ENCODE data around the gene HELZ.
A peak's percentile ranks its signal among the peaks of the same experiment; 100 is the strongest.

The HELZ gene

GRCh38 chr17:67247416-67247900 is 2.5 kb upstream of the HELZ start:
- WGBS = 98% methylated on average over 12 of the region's 12 CpGs
- Histone ChIP-seq H2AFZ (ENCODE audit: low read depth, low read length) (no peak overlapping the region), H2BK12ac (ENCODE audit: low read length in 2 of 2) (no peak overlapping the region), H3K27me3 (ENCODE audit: control insufficient read depth in 1 of 2, insufficient read depth in 1 of 2, low read length in 2 of 2) (no peaks in the 10 kb centered on the region), H3K14ac (ENCODE audit: low read length in 2 of 2) (no peak overlapping the region), H4K91ac (ENCODE audit: low read length) (no peak overlapping the region), H3K27ac (ENCODE audit: low read length, poor library complexity, severe bottlenecking) (no peak overlapping the region), H2BK120ac (ENCODE audit: low read depth, low read length) (no peak overlapping the region), H3K9me3 (ENCODE audit: control insufficient read depth, low read length) (no peaks in the 10 kb centered on the region), H3K4me2 (ENCODE audit: low read length, poor library complexity, severe bottlenecking) (no peak overlapping the region), H3K79me1 (replicated peaks; ENCODE audit: low read length, poor library complexity, severe bottlenecking) (peaks cover 5% of the 10 kb centered on the region), H3K18ac (ENCODE audit: low read depth in 1 of 2, low read length in 2 of 2) (no peak overlapping the region), H3K4me1 (ENCODE audit: control insufficient read depth, insufficient read depth, low read depth, low read length) (peaks cover 8% of the 10 kb centered on the region), H2BK5ac (ENCODE audit: low read depth, low read length, poor library complexity, severe bottlenecking) (no peak overlapping the region), H3K9ac (ENCODE audit: low read length) (no peak overlapping the region), H2BK15ac (ENCODE audit: low read depth, poor library complexity, severe bottlenecking) (no peak overlapping the region), H3K4ac (ENCODE audit: low read depth in 1 of 2, low read length in 2 of 2) (no peak overlapping the region), H2AK5ac (ENCODE audit: low read length, severe bottlenecking) (peak overlapping the region; percentile 17), H3K36me3 (ENCODE audit: control insufficient read depth in 1 of 2, insufficient read depth in 2 of 2, low read depth in 1 of 2, low read length in 2 of 2) (peaks cover 0 to 3% of the 10 kb centered on the region in 2 experiments), H3K4me3 (ENCODE audit: insufficient read depth in 1 of 2, low read depth in 1 of 2, low read length in 2 of 2) (no peak overlapping the region), H4K8ac (ENCODE audit: low read length) (no peak overlapping the region), H3K23ac (ENCODE audit: low read length in 2 of 2) (no peak overlapping the region)
- no peak for DNase-seq

DNA sequence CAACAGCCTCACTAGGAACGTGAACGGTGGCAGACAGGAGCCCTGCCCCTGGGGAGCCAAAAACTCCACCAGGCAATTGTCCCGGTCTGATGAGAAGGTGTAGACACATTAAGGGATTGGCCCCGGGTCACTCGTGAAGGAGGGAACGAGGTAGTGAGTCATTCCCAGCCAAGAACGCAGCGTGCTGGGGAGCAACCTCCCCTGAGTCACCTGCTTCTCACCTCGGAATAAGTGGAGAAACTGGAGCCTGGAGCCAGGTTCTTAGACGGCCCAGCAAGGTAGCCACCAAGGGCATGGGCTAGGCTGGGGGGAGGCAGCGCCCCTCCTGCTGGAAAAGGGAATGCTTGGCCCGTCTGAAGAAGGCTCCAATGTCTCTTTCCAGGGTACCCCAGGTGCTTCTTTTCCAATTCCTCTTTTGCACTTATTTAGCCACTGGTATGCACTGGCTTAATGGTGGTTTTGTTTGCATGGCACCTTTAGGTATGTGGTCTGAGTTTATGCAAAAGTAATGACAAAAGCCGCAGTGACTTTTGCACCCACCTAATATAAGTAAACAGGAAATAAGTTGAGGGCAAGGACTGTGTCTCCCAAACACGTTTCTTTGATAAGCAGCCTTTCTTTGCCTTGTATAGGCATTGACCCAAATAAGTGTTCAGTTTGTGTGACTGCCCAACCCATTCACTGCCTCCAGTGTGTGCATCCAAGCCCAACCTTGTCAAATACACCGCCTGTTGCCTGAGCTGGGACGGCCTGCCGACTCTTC is 1.8 kb upstream of the HELZ start:
- DNase-seq = peak; percentile 67
- Histone ChIP-seq H4K8ac (ENCODE audit: low read length) (no peak overlapping the region), H3K9me3 (ENCODE audit: control insufficient read depth, low read length) (no peaks in the 10 kb centered on the region), H2BK120ac (ENCODE audit: low read depth, low read length) (no peak overlapping the region), H3K14ac (ENCODE audit: low read length in 2 of 2) (no peak overlapping the region), H3K79me1 (replicated peaks; ENCODE audit: low read length, poor library complexity, severe bottlenecking) (peaks cover 5% of the 10 kb centered on the region), H2AK5ac (ENCODE audit: low read length, severe bottlenecking) (no peak overlapping the region), H3K4me2 (ENCODE audit: low read length, poor library complexity, severe bottlenecking) (peak overlapping the region; percentile 98), H3K36me3 (ENCODE audit: control insufficient read depth in 1 of 2, insufficient read depth in 2 of 2, low read depth in 1 of 2, low read length in 2 of 2) (peaks cover 0 to 4% of the 10 kb centered on the region in 2 experiments), H2BK12ac (ENCODE audit: low read length in 2 of 2) (peak overlapping the region in 1 of 2 experiments; percentile 52), H3K23ac (ENCODE audit: low read length in 2 of 2) (no peak overlapping the region), H3K18ac (ENCODE audit: low read depth in 1 of 2, low read length in 2 of 2) (peak overlapping the region in 1 of 2 experiments; percentile 93), H2BK15ac (ENCODE audit: low read depth, poor library complexity, severe bottlenecking) (no peak overlapping the region), H2BK5ac (ENCODE audit: low read depth, low read length, poor library complexity, severe bottlenecking) (no peak overlapping the region), H3K4me1 (ENCODE audit: control insufficient read depth, insufficient read depth, low read depth, low read length) (peaks cover 8% of the 10 kb centered on the region), H3K27me3 (ENCODE audit: control insufficient read depth in 1 of 2, insufficient read depth in 1 of 2, low read length in 2 of 2) (no peaks in the 10 kb centered on the region), H3K4me3 (ENCODE audit: insufficient read depth in 1 of 2, low read depth in 1 of 2, low read length in 2 of 2) (peak overlapping the region; percentile 17 to 90), H3K9ac (ENCODE audit: low read length) (peak overlapping the region; percentile 91), H3K4ac (ENCODE audit: low read depth in 1 of 2, low read length in 2 of 2) (no peak overlapping the region), H4K91ac (ENCODE audit: low read length) (no peak overlapping the region), H2AFZ (ENCODE audit: low read depth, low read length) (no peak overlapping the region), H3K27ac (ENCODE audit: low read length, poor library complexity, severe bottlenecking) (peak overlapping the region; percentile 29)
- 25% methylated on average over 17 of the region's 17 CpGs for WGBS

DNA sequence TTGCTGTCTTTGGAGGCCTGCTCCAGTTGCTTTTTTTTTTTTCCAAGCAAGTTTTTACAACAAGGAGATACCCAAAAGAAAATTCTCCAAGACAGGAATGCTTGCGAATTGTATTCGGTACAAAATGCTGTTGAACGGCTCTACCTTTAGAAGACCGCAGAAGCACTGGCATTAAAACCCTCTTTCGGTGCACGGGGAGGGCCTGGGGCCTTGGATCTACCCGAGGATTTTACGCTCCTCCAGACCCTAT is 1.3 kb upstream of the HELZ start:
- Histone ChIP-seq H2AFZ (ENCODE audit: low read depth, low read length) (peak overlapping the region; percentile 81), H3K9me3 (ENCODE audit: control insufficient read depth, low read length) (no peaks in the 10 kb centered on the region), H3K27me3 (ENCODE audit: control insufficient read depth in 1 of 2, insufficient read depth in 1 of 2, low read length in 2 of 2) (no peaks in the 10 kb centered on the region), H3K9ac (ENCODE audit: low read length) (peak overlapping the region; percentile 91), H3K79me1 (replicated peaks; ENCODE audit: low read length, poor library complexity, severe bottlenecking) (peaks cover 5% of the 10 kb centered on the region), H3K4me2 (ENCODE audit: low read length, poor library complexity, severe bottlenecking) (peak overlapping the region; percentile 98), H3K27ac (ENCODE audit: low read length, poor library complexity, severe bottlenecking) (peak overlapping the region; percentile 29), H3K23ac (ENCODE audit: low read length in 2 of 2) (no peak overlapping the region), H2BK120ac (ENCODE audit: low read depth, low read length) (no peak overlapping the region), H2BK5ac (ENCODE audit: low read depth, low read length, poor library complexity, severe bottlenecking) (peak overlapping the region; percentile 33), H3K4me3 (ENCODE audit: insufficient read depth in 1 of 2, low read depth in 1 of 2, low read length in 2 of 2) (peak overlapping the region; percentile 90 to 95), H2BK15ac (ENCODE audit: low read depth, poor library complexity, severe bottlenecking) (no peak overlapping the region), H3K14ac (ENCODE audit: low read length in 2 of 2) (no peak overlapping the region), H4K91ac (ENCODE audit: low read length) (no peak overlapping the region), H3K18ac (ENCODE audit: low read depth in 1 of 2, low read length in 2 of 2) (peak overlapping the region in 1 of 2 experiments; percentile 93), H3K36me3 (ENCODE audit: control insufficient read depth in 1 of 2, insufficient read depth in 2 of 2, low read depth in 1 of 2, low read length in 2 of 2) (peaks cover 0 to 9% of the 10 kb centered on the region in 2 experiments), H3K4ac (ENCODE audit: low read depth in 1 of 2, low read length in 2 of 2) (no peak overlapping the region), H3K4me1 (ENCODE audit: control insufficient read depth, insufficient read depth, low read depth, low read length) (peaks cover 8% of the 10 kb centered on the region), H2AK5ac (ENCODE audit: low read length, severe bottlenecking) (no peak overlapping the region), H4K8ac (ENCODE audit: low read length) (no peak overlapping the region), H2BK12ac (ENCODE audit: low read length in 2 of 2) (peak overlapping the region in 1 of 2 experiments; percentile 52)
- 11% methylated on average over 8 of the region's 8 CpGs for WGBS
- peak; percentile 38 for DNase-seq

DNA sequence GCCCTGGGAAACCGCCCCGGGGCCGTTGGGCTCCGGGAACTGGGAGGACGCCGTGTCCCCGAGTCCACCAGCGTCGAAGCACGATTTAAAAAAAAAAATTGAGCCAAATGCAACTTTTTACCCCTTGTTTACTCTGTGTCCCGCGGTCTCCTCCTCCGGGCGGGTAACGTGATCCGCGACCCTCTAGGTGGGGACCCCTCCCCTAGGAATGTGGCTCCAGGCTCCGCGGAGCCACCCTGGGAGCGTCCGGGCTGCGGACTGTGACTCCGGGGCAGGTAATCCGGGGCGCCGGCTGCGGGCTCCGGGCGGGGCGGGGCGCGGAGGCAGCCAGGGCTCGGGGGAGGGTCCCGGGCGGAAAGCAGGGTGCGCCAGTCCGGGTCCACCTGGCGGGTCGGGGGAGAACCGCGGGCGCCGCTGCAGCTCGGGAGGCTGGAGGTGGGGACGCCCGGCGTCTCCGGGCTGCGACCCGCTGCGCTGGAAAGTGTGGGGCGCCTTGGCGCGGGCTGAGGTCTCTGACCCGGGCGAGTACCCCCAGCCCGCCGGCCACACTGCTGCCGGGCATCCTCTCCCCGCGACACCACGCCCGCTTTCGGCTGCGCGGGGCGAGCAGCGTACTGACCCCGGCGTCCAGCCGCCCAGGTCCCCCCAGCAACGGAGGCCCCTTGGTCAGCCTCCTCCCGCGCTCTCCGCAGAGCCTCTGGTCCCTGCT is 852 bp upstream of the HELZ start:
- Histone ChIP-seq H3K4me2 (ENCODE audit: low read length, poor library complexity, severe bottlenecking) (peak overlapping the region; percentile 98), H3K4me1 (ENCODE audit: control insufficient read depth, insufficient read depth, low read depth, low read length) (peaks cover 8% of the 10 kb centered on the region), H3K4ac (ENCODE audit: low read depth in 1 of 2, low read length in 2 of 2) (peak overlapping the region in 1 of 2 experiments; percentile 88), H3K14ac (ENCODE audit: low read length in 2 of 2) (peak overlapping the region in 1 of 2 experiments; percentile 65), H2BK120ac (ENCODE audit: low read depth, low read length) (peak overlapping the region; percentile 90), H2AFZ (ENCODE audit: low read depth, low read length) (peak overlapping the region; percentile 91), H4K91ac (ENCODE audit: low read length) (peak overlapping the region; percentile 53), H3K18ac (ENCODE audit: low read depth in 1 of 2, low read length in 2 of 2) (peak overlapping the region; percentile 82 to 93), H3K27ac (ENCODE audit: low read length, poor library complexity, severe bottlenecking) (peak overlapping the region; percentile 29), H2BK12ac (ENCODE audit: low read length in 2 of 2) (peak overlapping the region; percentile 61 to 72), H3K4me3 (ENCODE audit: insufficient read depth in 1 of 2, low read depth in 1 of 2, low read length in 2 of 2) (peak overlapping the region; percentile 90 to 95), H3K23ac (ENCODE audit: low read length in 2 of 2) (peak overlapping the region; percentile 89 to 91), H4K8ac (ENCODE audit: low read length) (peak overlapping the region; percentile 5), H2BK5ac (ENCODE audit: low read depth, low read length, poor library complexity, severe bottlenecking) (peak overlapping the region; percentile 89), H3K9me3 (ENCODE audit: control insufficient read depth, low read length) (no peaks in the 10 kb centered on the region), H3K9ac (ENCODE audit: low read length) (peak overlapping the region; percentile 91), H2AK5ac (ENCODE audit: low read length, severe bottlenecking) (no peak overlapping the region), H2BK15ac (ENCODE audit: low read depth, poor library complexity, severe bottlenecking) (peak overlapping the region; percentile 78), H3K27me3 (ENCODE audit: control insufficient read depth in 1 of 2, insufficient read depth in 1 of 2, low read length in 2 of 2) (no peaks in the 10 kb centered on the region), H3K79me1 (replicated peaks; ENCODE audit: low read length, poor library complexity, severe bottlenecking) (peaks cover 5% of the 10 kb centered on the region), H3K36me3 (ENCODE audit: control insufficient read depth in 1 of 2, insufficient read depth in 2 of 2, low read depth in 1 of 2, low read length in 2 of 2) (peaks cover 0 to 14% of the 10 kb centered on the region in 2 experiments)
- no peak for DNase-seq
- WGBS = under 1% methylated on average over 58 of the region's 75 CpGs

All from mesenchymal stem cell (in vitro differentiated cells and primary cell).